SW480 (cell line): ENCODE data around the gene SDC3.

Experiments
- DNase-seq: peaks from one replicate; pipeline ENCODE4 v3.0.0-alpha.2; 2016; ENCODE audit warnings: low spot score

SDC3 gene

GRCh38 chr1:30928171-30928570, 19.6 kb upstream of the SDC3 start:
- no peak for DNase-seq

DNA sequence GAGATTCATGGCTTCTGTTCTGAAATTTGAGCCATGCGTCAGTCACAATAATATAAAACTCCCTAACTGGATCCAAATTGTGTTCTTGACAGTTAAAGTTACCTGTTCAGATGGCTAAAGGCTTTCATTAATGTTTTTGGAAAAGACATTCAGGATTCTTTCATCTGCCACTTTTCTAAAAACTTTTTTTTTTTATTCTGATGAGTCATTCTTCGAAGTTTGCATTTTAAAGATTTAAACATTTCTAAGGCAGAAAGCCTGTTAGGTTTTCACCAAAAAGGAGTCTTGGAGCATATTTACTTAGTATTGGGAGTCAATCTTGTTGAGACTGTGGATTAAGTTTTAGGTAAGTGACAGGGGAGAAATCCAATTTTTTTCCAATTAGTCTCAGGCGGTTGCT, 18.9 kb upstream of the SDC3 start:
- no peak for DNase-seq

DNA sequence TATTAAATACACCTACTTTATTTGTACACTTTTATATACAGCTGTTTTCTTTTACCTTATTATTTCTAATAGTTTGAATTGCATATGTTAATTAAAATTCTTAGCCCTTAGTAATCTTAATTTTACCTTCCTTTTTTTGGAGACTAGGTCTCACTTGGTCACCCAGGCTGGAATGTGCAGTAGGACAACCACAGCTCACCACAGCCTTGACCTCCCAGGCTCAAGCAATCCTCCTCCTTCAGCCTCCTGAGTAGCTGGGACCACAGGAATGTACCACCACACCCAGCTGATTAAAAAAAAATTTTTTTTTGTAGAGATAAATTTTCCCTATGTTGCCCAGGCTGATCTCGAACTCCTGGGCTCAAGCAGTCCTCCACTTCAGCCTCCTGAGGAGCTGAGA, 15.0 kb upstream of the SDC3 start:
- no peak for DNase-seq

DNA sequence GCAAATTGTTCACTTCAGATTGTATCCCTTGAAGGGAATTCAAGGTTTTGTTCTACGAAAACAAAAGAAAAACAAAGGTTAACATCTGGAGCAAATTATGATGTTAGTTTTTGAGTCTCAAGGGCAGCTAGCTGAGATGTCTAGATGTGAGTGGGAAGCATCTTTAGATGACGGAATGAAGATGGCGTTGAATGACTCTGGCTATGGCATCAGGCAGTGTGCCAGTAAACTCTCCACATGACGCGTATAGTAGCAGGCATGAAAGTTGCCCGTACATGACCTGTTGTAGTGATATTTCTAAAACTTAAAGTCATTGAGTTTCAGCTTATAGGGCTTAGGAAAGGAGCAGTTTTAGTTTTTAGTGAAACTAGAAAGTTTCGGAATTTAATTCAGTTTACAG, 12.3 kb upstream of the SDC3 start:
- DNase-seq: no peak

GRCh38 chr1:30919025-30919881, 10.7 kb upstream of the SDC3 start:
- no peak for DNase-seq

GRCh38 chr1:30916296-30916695, 7.7 kb upstream of the SDC3 start:
- DNase-seq: no peak

DNA sequence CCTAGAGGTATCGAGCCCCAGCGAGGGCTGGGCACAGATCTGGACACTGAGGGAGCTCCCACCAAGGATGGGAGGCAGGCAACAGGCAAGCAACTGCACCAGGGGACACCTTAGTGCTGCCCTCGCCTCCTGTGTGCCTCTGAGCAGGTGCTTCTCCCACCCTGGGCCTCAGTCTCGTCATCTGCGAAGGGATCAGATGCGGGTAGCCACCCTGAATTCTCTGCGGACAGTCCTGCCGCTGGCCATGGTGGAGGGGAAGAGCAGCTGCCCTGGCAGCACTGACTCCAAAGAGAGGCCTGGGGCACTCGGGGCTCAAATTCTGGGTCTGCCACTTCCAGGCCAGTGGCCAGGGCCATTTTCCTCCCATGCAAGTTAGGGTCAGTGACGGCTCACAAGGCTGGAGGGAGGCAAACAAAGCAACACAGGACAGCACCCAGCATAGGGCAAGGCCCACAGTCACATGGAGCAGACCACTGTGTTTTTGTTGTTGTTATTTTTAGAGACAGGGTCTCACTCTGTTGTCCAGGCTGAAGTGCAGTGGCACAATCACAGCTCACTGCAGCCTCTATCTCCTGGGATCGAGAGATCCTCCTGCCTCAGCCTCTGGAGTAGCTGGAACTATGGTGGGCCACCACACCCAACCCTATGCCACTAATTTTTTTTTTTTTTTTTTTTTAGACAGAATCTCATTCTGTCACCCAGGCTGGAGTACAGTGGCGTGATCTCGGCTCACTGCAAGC, 7.1 kb upstream of the SDC3 start:
- DNase-seq: no peak

DNA sequence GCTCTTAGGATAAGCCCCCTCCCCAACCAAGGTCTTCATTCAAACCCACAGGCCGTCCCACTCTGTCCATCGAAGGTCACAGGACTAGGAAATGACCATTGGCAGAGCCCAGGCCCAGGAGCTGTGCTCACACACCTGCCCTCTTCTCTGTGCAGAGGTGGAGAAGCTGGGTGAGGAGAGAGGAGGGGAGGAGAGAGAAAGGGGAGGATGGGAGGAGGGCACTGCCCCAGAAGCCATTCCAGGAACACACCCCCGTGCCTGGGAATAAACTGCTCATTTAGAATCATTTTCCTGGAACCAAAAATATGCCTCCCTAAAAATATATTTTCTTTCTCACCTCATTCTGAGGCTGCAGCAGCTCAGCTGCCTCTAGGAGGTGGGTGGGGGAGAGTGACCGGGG, 6.4 kb upstream of the SDC3 start:
- no peak for DNase-seq

- no peak for DNase-seq
Measured at GRCh38 chr1:30914587-30914922, 6.0 kb upstream of the SDC3 start.

GRCh38 chr1:30912913-30913652, 4.5 kb upstream of the SDC3 start:
- DNase-seq: no peak

DNA sequence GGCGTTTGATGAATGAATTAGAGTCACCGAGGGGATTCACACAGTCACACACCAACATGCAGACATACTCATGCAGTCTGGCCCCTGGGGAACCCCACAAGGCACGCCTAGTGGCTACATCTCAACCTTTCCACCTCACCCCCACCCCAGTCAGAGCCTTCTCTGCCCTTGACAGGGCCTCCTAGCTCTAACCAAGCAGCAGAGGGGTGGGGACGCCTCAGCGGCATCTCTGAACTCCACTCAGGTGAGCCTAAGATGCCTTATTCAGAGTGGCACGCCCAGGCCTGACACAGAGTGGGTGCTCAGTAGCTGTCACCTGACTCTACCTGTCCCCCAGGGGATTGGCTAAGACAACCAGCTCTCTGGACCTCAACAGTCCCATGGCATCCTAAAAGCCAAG, 3.7 kb upstream of the SDC3 start:
- no peak for DNase-seq

DNA sequence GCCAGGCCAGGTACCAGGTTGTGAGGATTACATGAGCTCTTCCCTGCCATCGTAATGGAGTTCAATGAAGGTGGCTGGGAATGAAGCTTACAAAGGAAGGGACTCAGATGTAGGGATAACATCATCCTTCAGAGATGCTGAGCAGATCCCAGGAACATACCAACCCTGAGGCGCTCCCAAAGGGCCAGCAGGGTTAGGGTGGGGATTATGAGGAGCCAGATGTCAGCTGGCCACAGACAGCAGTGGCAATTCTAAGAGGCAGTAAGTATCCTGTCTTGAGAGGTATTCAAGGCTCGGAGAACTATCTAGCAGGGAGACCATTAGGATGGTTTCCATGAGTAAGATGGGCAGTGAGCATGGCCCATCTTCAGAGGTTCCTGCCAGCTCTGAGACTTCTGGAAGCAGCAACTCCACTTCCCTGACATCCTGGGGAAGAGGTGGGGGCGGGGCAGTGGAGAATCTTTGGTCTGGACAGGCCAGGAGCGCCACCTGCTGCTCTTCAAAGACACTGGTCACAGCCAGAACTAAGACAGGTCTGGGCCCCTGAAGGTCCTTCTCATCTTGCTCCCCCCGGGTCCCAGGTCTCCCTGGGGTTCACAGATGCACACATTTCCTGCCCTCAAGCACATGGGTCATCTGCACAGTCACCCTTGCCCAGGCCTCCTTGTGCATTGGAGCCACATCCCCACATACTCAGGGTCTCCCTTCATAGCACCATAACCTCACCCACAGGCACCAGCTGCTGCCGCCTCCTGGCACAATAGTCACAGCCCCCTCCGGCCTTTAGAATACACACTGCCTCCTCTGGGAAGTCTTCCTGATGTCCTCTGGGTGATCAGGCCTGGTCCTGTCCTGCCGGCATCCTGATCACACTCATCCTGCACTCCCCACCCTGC, 2.7 kb upstream of the SDC3 start:
- DNase-seq: peak; percentile 76

DNA sequence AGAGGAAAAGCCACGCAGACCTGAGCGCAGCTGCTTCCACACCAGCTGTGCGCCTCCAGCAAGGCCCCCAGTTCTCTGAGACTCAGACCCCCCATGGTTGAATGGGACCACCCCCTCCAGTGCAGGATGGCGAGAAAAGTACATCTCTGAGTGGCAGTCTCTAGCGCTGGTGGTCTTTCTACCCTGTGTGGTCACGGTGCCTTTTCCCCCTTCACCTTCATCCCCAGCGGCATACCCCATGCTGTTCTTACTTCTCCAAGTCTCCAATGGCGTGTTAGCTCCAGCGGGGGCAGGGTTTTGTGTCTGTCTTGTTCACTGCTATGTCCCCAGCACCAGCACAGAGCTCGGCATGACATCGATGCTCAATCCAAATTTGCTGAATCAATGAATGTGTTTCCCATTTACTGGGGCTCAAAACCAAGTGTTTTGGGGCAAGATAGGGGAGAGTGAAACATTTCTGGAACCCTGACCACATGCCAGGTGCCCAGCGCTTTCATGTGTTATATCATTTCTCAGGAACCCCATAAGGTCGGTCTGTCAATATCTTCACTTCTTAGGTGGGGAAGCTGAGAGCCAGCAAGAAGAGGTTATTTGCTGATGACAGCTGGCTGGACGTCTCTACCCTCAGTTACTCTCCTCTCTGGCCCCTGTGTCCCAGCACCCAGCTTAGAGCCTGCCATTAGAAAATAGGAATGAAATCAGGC, 959 bp upstream of the SDC3 start:
- DNase-seq: peak; percentile 53

GRCh38 chr1:30908316-30908695, 252 bp downstream of the SDC3 start:
- no peak for DNase-seq

DNA sequence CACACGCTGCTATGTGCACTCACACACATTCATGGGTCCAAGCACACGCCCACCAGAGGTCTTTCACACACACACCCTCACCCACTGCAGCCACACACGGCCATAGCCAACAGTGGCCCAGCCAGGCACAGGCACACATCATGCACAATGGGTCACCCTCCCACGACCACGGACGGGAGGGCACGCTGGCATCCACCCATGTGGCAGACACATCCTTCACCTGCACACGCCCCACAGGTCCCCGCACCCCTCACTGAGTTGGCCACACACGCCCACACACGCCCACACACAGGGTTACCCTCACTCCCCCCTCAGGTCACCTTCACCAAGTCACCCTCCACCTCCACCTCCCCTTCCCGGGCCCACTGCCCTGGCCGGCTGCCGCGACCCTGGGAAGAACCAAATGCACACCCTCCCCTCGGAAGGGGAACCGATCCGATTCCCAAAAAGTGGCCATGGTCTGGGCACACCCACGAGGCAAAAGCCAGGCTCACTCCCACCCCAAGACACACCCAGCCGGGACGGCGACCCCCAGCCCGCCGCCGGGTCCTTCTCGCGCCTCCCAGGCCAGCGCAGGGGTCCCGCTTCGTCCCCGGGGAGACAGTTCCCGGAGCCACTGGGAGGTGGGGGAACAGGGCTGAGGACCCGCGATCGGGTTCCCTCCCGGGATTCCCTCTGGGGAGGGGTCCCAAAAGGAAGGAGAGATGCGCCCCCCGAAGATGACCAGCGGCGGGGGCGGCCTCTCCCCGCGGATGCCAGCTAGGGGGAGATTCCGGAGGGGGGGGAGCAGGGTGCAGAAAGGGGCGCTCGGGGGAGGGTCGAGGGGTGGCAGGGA, 860 bp downstream of the SDC3 start:
- DNase-seq: no peak

DNA sequence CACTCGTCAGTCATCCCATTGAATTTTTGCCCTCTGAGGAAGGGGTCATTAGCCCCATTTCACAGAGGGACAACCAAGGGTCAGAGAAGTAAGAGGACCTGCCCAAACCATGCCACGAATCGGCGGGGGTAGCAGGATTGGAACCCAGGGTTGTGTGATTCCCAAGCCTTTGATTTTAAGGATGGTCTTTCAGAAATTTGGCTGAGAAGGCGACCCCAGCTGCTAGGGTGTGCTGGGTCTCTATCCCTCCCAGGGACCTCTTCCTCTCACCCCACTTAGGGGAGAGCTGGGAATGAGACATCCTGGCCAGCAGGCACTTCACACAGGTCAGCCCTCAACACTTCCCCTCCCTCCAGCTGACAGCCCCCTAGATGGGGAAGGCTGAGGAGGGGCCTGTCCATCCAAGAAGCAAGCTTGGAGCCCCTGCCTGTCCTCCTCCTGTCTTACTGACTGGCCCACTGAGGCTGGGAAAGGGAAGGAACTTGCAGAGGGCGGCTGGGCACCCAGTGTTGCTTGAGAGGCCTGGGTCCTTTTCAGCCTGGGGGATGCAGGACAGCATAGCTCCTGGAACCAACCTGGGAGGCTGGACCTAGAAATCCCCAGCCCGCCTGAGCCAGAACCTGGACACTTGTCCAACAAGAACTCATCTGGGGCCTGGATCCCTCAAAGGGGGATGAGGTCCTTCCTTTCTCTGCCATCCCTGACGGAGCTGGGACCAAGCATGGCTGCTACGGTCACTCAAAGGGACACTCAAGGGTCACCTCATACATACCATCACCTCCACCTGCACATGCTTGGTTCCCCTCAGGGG, 1.7 kb downstream of the SDC3 start:
- DNase-seq: no peak

DNA sequence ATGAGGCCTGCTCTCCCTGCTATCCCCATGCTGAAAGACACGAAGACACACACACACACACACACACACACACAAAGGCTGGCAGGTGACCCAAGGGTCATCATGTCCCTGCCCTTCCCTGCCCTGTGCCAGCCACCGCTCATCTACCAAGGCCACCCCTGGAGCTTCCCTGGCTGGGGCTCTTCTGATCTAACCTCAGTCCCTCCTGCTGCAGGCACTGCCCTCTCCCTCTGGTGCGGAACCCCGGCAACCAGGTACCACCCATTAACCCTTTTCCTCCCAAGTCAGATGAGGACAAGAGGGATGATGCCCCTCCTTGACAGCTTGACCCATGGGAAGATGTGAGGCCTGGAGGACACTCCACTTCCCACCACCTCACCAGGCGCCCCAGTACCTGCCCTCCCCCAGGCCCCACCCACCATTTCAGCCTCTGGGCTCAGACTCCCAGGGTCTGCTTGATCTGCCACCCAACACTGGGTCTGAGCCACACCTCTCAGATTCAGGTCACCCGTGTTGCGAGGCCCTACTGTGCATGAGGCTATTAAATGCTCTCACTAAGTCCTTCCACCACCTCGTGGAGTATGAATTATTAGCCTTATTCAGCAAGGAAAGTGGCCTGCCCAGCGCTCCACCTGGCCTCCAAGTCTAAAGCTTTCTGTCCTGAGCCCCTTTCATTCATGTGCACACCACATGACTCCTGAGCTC, 2.5 kb downstream of the SDC3 start:
- no peak for DNase-seq

DNA sequence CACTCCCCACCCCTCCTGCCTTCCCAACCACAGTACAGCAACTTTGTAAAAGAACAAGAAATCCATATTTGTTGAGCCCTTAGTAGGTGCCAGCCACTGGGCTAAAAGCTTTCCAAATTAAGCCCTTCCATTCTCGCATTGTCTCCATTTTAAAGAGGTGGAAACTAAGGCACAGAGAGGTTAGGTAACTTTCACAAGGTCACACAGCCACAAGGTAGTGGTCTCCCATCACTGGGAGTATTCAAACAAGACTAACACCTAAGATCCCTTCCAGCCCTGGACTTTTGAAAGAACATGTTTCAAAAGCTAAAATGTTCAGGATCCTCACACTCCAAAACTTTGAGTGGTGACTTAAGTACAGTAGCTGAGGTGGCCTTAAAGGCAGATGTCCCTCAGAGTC, 3.2 kb downstream of the SDC3 start:
- DNase-seq: no peak

DNA sequence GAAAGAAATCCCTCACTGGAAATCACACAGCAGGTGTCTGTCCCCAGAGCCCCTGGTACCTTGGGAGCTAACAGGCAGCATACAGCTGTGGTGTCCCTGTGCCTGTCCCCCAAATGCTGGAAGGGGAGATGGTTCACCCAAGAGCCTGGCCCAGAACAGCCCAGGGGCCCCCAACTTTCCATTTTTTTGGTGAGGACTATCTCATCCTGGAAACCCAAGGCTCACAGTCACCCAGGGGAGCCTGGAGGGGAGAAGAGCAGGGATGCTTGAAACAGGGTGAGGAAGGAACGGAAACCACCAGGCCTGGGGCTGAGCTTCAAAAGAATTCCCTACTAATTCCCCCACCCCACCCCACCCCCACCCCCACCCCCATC, 3.6 kb downstream of the SDC3 start:
- DNase-seq: no peak
